ENCODE data around the gene C12orf60. TPM values are rescaled to one million over a fixed set of nuclear protein-coding genes. Genes with fewer than 3 reads are reported as not detected.
"Not testable (repeated sequence)": the region's sequence is repeated elsewhere in the genome, so short reads cannot be mapped to it uniquely, and the experiment has no call there.

The C12orf60 gene
- 1.3 TPM for total RNA-seq
- long read RNA-seq, partial matches to known transcripts, result 0 of 4 reads
- long read RNA-seq, other reads (novel, unspliced or antisense), result 0 of 4 reads

- intact Hi-C loops (cut with micrococcal nuclease), result no loop called here
- ATAC-seq (peak; percentile 100), DNase-seq (peak; percentile 91)
These were observed at the start of gene C12orf60, which contains the start of gene WBP11 for GRCh38 chr12:14803011-14803829. TSS of gene C12orf60 (plus strand) at chr12:14803670. CDS start at chr12:14822936, 19,266 bp downstream. TSS of gene WBP11 (minus strand) at chr12:14803478. CDS start at chr12:14801383, 2,095 bp downstream.

- intact Hi-C loops (cut with micrococcal nuclease), result no loop called here
- ATAC-seq (no peak), DNase-seq (no peak)
These were observed 46.9 kb upstream of the C12orf60 start for GRCh38 chr12:14756334-14757143.

- intact Hi-C loops (cut with micrococcal nuclease); DNase-seq; ATAC-seq: not testable (repeated sequence)
These were observed 43.7 kb upstream of the C12orf60 start for GRCh38 chr12:14759711-14760280.

GRCh38 chr12:14765398-14765797, 38.1 kb upstream of the C12orf60 start:
- intact Hi-C loops (cut with micrococcal nuclease), result no loop called here
- no peak for ATAC-seq
- DNase-seq, result no peak

- DNase-seq; ATAC-seq; intact Hi-C loops (cut with micrococcal nuclease): not testable (repeated sequence)
These were observed 37.5 kb upstream of the C12orf60 start for GRCh38 chr12:14766020-14766419.

GRCh38 chr12:14766649-14767215, 36.7 kb upstream of the C12orf60 start:
- ATAC-seq, result no peak
- intact Hi-C loops (cut with micrococcal nuclease), result no loop called here
- DNase-seq, result no peak

GRCh38 chr12:14767617-14768016, 35.9 kb upstream of the C12orf60 start:
- intact Hi-C loops (cut with micrococcal nuclease), result no loop called here
- DNase-seq, result no peak
- no peak for ATAC-seq

GRCh38 chr12:14768823-14769405, 34.6 kb upstream of the C12orf60 start:
- intact Hi-C loops (cut with micrococcal nuclease), result no loop called here
- DNase-seq (no peak), ATAC-seq (no peak)

GRCh38 chr12:14769466-14769968, 34.0 kb upstream of the C12orf60 start:
- DNase-seq (peak; percentile 55), ATAC-seq (peak; percentile 6)
- intact Hi-C loops (cut with micrococcal nuclease), result no loop called here

- intact Hi-C loops (cut with micrococcal nuclease), result no loop called here
- peak; percentile 88 for DNase-seq
- peak; percentile 70 for ATAC-seq
These were observed 33.4 kb upstream of the C12orf60 start for GRCh38 chr12:14769969-14770495.

GRCh38 chr12:14770496-14771461, 32.7 kb upstream of the C12orf60 start:
- intact Hi-C loops (cut with micrococcal nuclease), result no loop called here
- DNase-seq (peak; percentile 89), ATAC-seq (peak; percentile 72)

GRCh38 chr12:14771651-14772137, 31.8 kb upstream of the C12orf60 start:
- intact Hi-C loops (cut with micrococcal nuclease), result no loop called here
- ATAC-seq (no peak), DNase-seq (no peak)

- DNase-seq (no peak), ATAC-seq (no peak)
- intact Hi-C loops (cut with micrococcal nuclease), result no loop called here
These were observed 30.5 kb upstream of the C12orf60 start for GRCh38 chr12:14772946-14773345.

GRCh38 chr12:14773685-14774073, 29.8 kb upstream of the C12orf60 start:
- intact Hi-C loops (cut with micrococcal nuclease), result no loop called here
- DNase-seq (no peak), ATAC-seq (no peak)

GRCh38 chr12:14774074-14774905, 29.2 kb upstream of the C12orf60 start:
- DNase-seq (peak; percentile 95), ATAC-seq (peak; percentile 85)
- intact Hi-C loops (cut with micrococcal nuclease), result no loop called here

GRCh38 chr12:14774906-14775635, 28.4 kb upstream of the C12orf60 start:
- DNase-seq (peak; percentile 52), ATAC-seq (peak; percentile 46)
- intact Hi-C loops (cut with micrococcal nuclease), result no loop called here

All from left ventricle myocardium superior (tissue), 1 donor.